Upper lobe of left lung (tissue), 6 donors: ENCODE data around the gene CAST. TPM values are rescaled to one million over a fixed set of nuclear protein-coding genes. Genes with fewer than 3 reads are reported as not detected.
"Not testable (repeated sequence)": the region's sequence is repeated elsewhere in the genome, so short reads cannot be mapped to it uniquely, and the experiment has no call there.

ENCODE experiments used
- ATAC-seq, 2 donors: fragments of 200-7000 bp; cut with Tn5 transposase; one replicate each; pipeline ENCODE4 v1.9.1; 2022; ENCODE audit warnings: mild to moderate bottlenecking in 2 of 2, moderate library complexity in 2 of 2; ENCODE audit not compliant: low FRiP score in 2 of 2
- DNase-seq, 2 donors: peaks; one replicate each; pipeline ENCODE4 v3.0.0-alpha.2; 2019 to 2020
- H3K27ac ChIP-seq, 4 donors: fragments of 200-600 bp; sonication (generic); one replicate each; pipeline ENCODE4 v1.5.1; 2016 to 2019
- H3K27me3 ChIP-seq, 4 donors: fragments of 200-600 bp; sonication (generic); one replicate each; pipeline ENCODE4 v1.5.1; 2017 to 2019
- H3K36me3 ChIP-seq, 4 donors: fragments of 200-600 bp; sonication (generic); one replicate each; pipeline ENCODE4 v1.5.1; 2016 to 2019
- H3K4me1 ChIP-seq, 4 donors: fragments of 200-600 bp; sonication (generic); one replicate each; pipeline ENCODE4 v1.5.1; 2018 to 2019
- H3K4me3 ChIP-seq, 4 donors: fragments of 200-600 bp; sonication (generic); one replicate each; pipeline ENCODE4 v1.5.1; 2017 to 2019; ENCODE audit warnings: mild to moderate bottlenecking in 2 of 4, moderate library complexity in 1 of 4
- H3K9me3 ChIP-seq, 4 donors: fragments of 200-600 bp; sonication (generic); one replicate each; pipeline ENCODE4 v1.5.1; 2018 to 2019
- CTCF ChIP-seq, 6 experiments: fragments of 450-650 bp in 4 of 6; fragments of 200-600 bp in 2 of 6; sonication (generic) in 2 of 6; IDR thresholded peaks; one replicate each; pipeline ENCODE4 v1.5.1; 2016 to 2019; ENCODE audit warnings: antibody characterized with exemption in 6 of 6
- EP300 ChIP-seq, 4 donors: sonication (generic); formaldehyde crosslinking; IDR thresholded peaks; one replicate each; pipeline ENCODE4 v1.5.1; 2017; ENCODE audit warnings: antibody characterized with exemption in 4 of 4, control low read depth in 2 of 4
- POLR2A ChIP-seq, 4 donors: fragments of 450-650 bp; IDR thresholded peaks; one replicate each; pipeline ENCODE4 v1.5.1; 2016 to 2017; ENCODE audit warnings: antibody characterized with exemption in 4 of 4, mild to moderate bottlenecking in 2 of 4
- POLR2AphosphoS5 ChIP-seq, 2 donors: sonication (generic); formaldehyde crosslinking; IDR thresholded peaks; one replicate each; pipeline ENCODE4 v1.5.1; 2017; ENCODE audit warnings: antibody characterized with exemption in 2 of 2
- WGBS, 2 donors: methylation state at CpG; one replicate each; pipeline ENCODE4 v1.1.5; 2017 to 2018; 5-methylcytosine and 5-hydroxymethylcytosine counted together
- total RNA-seq, 6 donors: library from RNA; depleted of rRNA in 4 of 6; stranded (reverse); fragments of >200 nt in 4 of 6; gene quantifications; one replicate each; pipeline versions ENCODE4 v1.1.0 to v1.2.1, GENCODE V29; 2016 to 2021
- donor health status: DM: no; HTN: no; CAD: no; lungs with moderate emphysema.
- donor health status: DM: no; HTN: yes; CAD: no; lungs with severe emphysema.

CAST gene
- total RNA-seq, 6 donors from 2014 or later = 233 to 388 (median 270) TPM

- H3K4me3 ChIP-seq = no peak overlapping the region
- no peaks in the 10 kb centered on the region for H3K9me3 ChIP-seq
- peak overlapping the region in 3 of 4 donors; percentile 2 to 79 (median 76) for H3K27ac ChIP-seq
- ATAC-seq (peak in 1 of 2 donors; percentile 54), DNase-seq (no peak)
- peaks cover 6 to 19% (median 10%) of the 10 kb centered on the region in 4 donors for H3K4me1 ChIP-seq
- H3K36me3 ChIP-seq = peaks cover 36 to 100% (median 72%) of the 10 kb centered on the region in 4 donors
- TF ChIP-seq POLR2A (IDR thresholded peaks at IDR 0.05) = no peak
- TF ChIP-seq EP300 (IDR thresholded peaks at IDR 0.05) = no peak
- no peak for TF ChIP-seq POLR2AphosphoS5 (IDR thresholded peaks at IDR 0.05)
- TF ChIP-seq CTCF (IDR thresholded peaks at IDR 0.05) = no peak
- 78 to 86% methylated on average over 9 of the region's 9 CpGs for WGBS, 2 donors
- H3K27me3 ChIP-seq = no peaks in the 10 kb centered on the region
These were observed 80.4 kb downstream of the CAST start for GRCh38 chr5:96742538-96742937.

- Histone ChIP-seq H3K9me3 (no peaks in the 10 kb centered on the region), H3K27me3 (no peaks in the 10 kb centered on the region), H3K27ac (peak overlapping the region; percentile 36 to 79 (median 64)), H3K4me3 (no peak overlapping the region), H3K4me1 (peaks cover 6 to 19% (median 10%) of the 10 kb centered on the region in 4 donors), H3K36me3 (peaks cover 33 to 100% (median 69%) of the 10 kb centered on the region in 4 donors)
- peak in 1 of 2 donors; percentile 30 for DNase-seq
- 80 to 82% methylated on average over 11 of the region's 11 CpGs for WGBS, 2 donors
- peak; percentile 24 to 67 for ATAC-seq
- no peak for TF ChIP-seq CTCF (IDR thresholded peaks at IDR 0.05)
- peak; percentile 57 to 73 for TF ChIP-seq POLR2AphosphoS5 (IDR thresholded peaks at IDR 0.05)
These were observed 81.0 kb downstream of the CAST start for GRCh38 chr5:96743065-96743768.

- H3K27ac ChIP-seq = peak overlapping the region; percentile 36 to 79 (median 64)
These were observed 81.6 kb downstream of the CAST start for GRCh38 chr5:96743805-96744204.

GRCh38 chr5:96744218-96744617, 82.0 kb downstream of the CAST start:
- not testable (repeated sequence) for DNase-seq, H3K4me3 ChIP-seq, ATAC-seq, H3K9me3 ChIP-seq, H3K27me3 ChIP-seq
- peak overlapping the region; percentile 36 to 79 (median 64) for H3K27ac ChIP-seq
- WGBS, 2 donors = 94 to 96% methylated on average over 5 of the region's 5 CpGs
- peaks cover 6 to 19% (median 10%) of the 10 kb centered on the region in 4 donors for H3K4me1 ChIP-seq
- peaks cover 41 to 100% (median 68%) of the 10 kb centered on the region in 4 donors for H3K36me3 ChIP-seq

More at GRCh38 chr5:96743805-96744204, 81.6 kb downstream of the CAST start:
- TF ChIP-seq POLR2A (IDR thresholded peaks at IDR 0.05) (no peak), POLR2AphosphoS5 (IDR thresholded peaks at IDR 0.05) (no peak), CTCF (IDR thresholded peaks at IDR 0.05) (no peak), EP300 (IDR thresholded peaks at IDR 0.05) (no peak)
- ATAC-seq (no peak), DNase-seq (no peak)
- Histone ChIP-seq H3K4me3 (no peak overlapping the region), H3K36me3 (peaks cover 37 to 100% (median 69%) of the 10 kb centered on the region in 4 donors), H3K4me1 (peaks cover 6 to 19% (median 10%) of the 10 kb centered on the region in 4 donors), H3K27me3 (no peaks in the 10 kb centered on the region), H3K9me3 (no peaks in the 10 kb centered on the region)
- WGBS, 2 donors = 79 to 84% methylated on average over 4 of the region's 4 CpGs

- no peaks in the 10 kb centered on the region for H3K9me3 ChIP-seq
- WGBS, 2 donors = 87 to 95% methylated on average over 5 of the region's 5 CpGs
- peak overlapping the region in 2 of 4 donors; percentile 46 to 76 for H3K27ac ChIP-seq
- peaks cover 45 to 100% (median 70%) of the 10 kb centered on the region in 4 donors for H3K36me3 ChIP-seq
- no peak for ATAC-seq
- no peak for TF ChIP-seq EP300 (IDR thresholded peaks at IDR 0.05)
- TF ChIP-seq POLR2A (IDR thresholded peaks at IDR 0.05) = no peak
- no peak for TF ChIP-seq CTCF (IDR thresholded peaks at IDR 0.05)
- no peak for TF ChIP-seq POLR2AphosphoS5 (IDR thresholded peaks at IDR 0.05)
- no peak overlapping the region for H3K4me3 ChIP-seq
- H3K4me1 ChIP-seq = peaks cover 6 to 19% (median 10%) of the 10 kb centered on the region in 4 donors
- H3K27me3 ChIP-seq = no peaks in the 10 kb centered on the region
- no peak for DNase-seq
These were observed 82.8 kb downstream of the CAST start for GRCh38 chr5:96745025-96745424.
